ENCODE data around the gene PRRT3.
"Not testable (repeated sequence)": the region's sequence is repeated elsewhere in the genome, so short reads cannot be mapped to it uniquely, and the experiment has no call there.

Gene PRRT3

GRCh38 chr3:9897408-9898372, 54.5 kb downstream of the PRRT3 start:
- Histone ChIP-seq H2BK5ac (ENCODE audit: low read length) (no peak overlapping the region), H3K27me3 (ENCODE audit: control insufficient read depth in 3 of 3, insufficient read depth in 3 of 3, low read depth in 1 of 3, low read length in 3 of 3) (no peaks in the 10 kb centered on the region), H2AFZ (ENCODE audit: low read length) (no peak overlapping the region), H3K27ac (replicated peaks; ENCODE audit: low read length) (no peak overlapping the region), H3K4me2 (ENCODE audit: insufficient read depth, low read length, poor library complexity, severe bottlenecking) (no peak overlapping the region), H3K18ac (ENCODE audit: low read length) (no peak overlapping the region), H3K4me1 (ENCODE audit: control insufficient read depth in 2 of 2, insufficient read depth in 1 of 2, low read depth in 1 of 2, low read length in 2 of 2) (peaks cover 0 to 3% of the 10 kb centered on the region in 2 donors), H4K91ac (ENCODE audit: low read depth, low read length, poor library complexity) (no peak overlapping the region), H4K8ac (ENCODE audit: low read depth, low read length) (no peak overlapping the region), H2BK12ac (ENCODE audit: low read length) (no peak overlapping the region), H3K9me3 (replicated peaks in 1 of 2; ENCODE audit: control insufficient read depth in 2 of 2, insufficient read depth in 1 of 2, low read depth in 1 of 2, low read length in 2 of 2) (no peaks in the 10 kb centered on the region), H3K79me1 (ENCODE audit: low read depth, low read length) (no peaks in the 10 kb centered on the region), H2BK120ac (ENCODE audit: low read depth, low read length) (no peak overlapping the region), H3K9ac (ENCODE audit: low read depth, low read length, poor library complexity) (no peak overlapping the region), H3K23ac (ENCODE audit: low read depth, low read length, poor library complexity) (no peak overlapping the region), H3K4me3 (ENCODE audit: low read length in 2 of 2) (no peak overlapping the region), H2AK5ac (ENCODE audit: low read depth, low read length) (no peak overlapping the region), H3K36me3 (replicated peaks in 1 of 2; ENCODE audit: control insufficient read depth in 2 of 2, insufficient read depth in 2 of 2, low read length in 2 of 2) (peaks cover 11 to 28% of the 10 kb centered on the region in 2 donors), H3K4ac (ENCODE audit: low read length) (no peak overlapping the region), H3K14ac (ENCODE audit: low read length) (no peak overlapping the region), H2BK15ac (ENCODE audit: low read length) (no peak overlapping the region)
- no CpG with 5 or more reads among the region's 4 CpGs for WGBS, 2 donors (ENCODE audit: extremely low coverage in 2 of 2, insufficient read length in 2 of 2, insufficient replicate concordance in 1 of 2)
- DNase-seq (ENCODE audit: low spot score), result no peak

DNA sequence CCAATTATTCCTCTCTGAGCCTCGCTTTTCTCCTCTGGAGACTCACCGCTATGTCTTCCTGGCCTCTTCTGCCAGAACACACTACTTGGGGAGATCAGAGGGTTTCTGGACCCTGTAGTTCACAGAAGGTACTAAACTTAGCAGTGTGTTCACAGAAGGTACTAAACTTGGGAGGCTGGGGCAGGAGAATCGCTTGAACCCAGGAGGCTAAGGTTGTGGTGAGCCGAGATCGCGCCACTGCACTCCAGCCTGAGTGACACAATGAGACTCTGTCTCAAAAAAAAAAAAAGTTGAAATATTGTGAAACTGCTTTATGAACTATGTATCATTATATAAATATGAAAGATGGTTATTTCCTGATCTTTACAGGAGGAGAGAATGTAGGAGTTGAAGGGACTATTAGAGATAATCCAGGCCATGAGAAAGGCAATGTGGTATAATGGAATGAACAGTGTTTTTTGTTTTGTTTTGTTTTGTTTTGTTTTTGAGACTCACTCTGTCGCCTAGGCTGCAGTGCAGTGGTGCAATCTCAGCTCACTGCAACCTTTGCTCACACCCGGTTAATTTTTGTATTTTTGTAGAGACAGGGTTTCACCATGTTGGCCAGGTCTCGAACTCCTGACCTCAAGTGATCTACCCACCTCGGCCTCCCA, 55.3 kb downstream of the PRRT3 start:
- not testable (repeated sequence) for H4K91ac ChIP-seq (ENCODE audit: low read depth, low read length, poor library complexity); H2AFZ ChIP-seq (ENCODE audit: low read length); H2BK120ac ChIP-seq (ENCODE audit: low read depth, low read length); H3K4me3 ChIP-seq (ENCODE audit: low read length in 2 of 2); H2BK12ac ChIP-seq (ENCODE audit: low read length); H3K14ac ChIP-seq (ENCODE audit: low read length); H3K23ac ChIP-seq (ENCODE audit: low read depth, low read length, poor library complexity); H3K4me2 ChIP-seq (ENCODE audit: insufficient read depth, low read length, poor library complexity, severe bottlenecking); DNase-seq (ENCODE audit: low spot score); H3K9me3 ChIP-seq (replicated peaks in 1 of 2; ENCODE audit: control insufficient read depth in 2 of 2, insufficient read depth in 1 of 2, low read depth in 1 of 2, low read length in 2 of 2); H2AK5ac ChIP-seq (ENCODE audit: low read depth, low read length); H3K9ac ChIP-seq (ENCODE audit: low read depth, low read length, poor library complexity); H2BK15ac ChIP-seq (ENCODE audit: low read length); H3K79me1 ChIP-seq (ENCODE audit: low read depth, low read length); H3K27me3 ChIP-seq (ENCODE audit: control insufficient read depth in 3 of 3, insufficient read depth in 3 of 3, low read depth in 1 of 3, low read length in 3 of 3); H3K18ac ChIP-seq (ENCODE audit: low read length); H3K4me1 ChIP-seq (ENCODE audit: control insufficient read depth in 2 of 2, insufficient read depth in 1 of 2, low read depth in 1 of 2, low read length in 2 of 2); H4K8ac ChIP-seq (ENCODE audit: low read depth, low read length); H3K4ac ChIP-seq (ENCODE audit: low read length); H2BK5ac ChIP-seq (ENCODE audit: low read length); H3K27ac ChIP-seq (replicated peaks; ENCODE audit: low read length)
- no CpG with 5 or more reads among the region's 10 CpGs for WGBS, 2 donors (ENCODE audit: extremely low coverage in 2 of 2, insufficient read length in 2 of 2, insufficient replicate concordance in 1 of 2)
- H3K36me3 ChIP-seq (replicated peaks in 1 of 2; ENCODE audit: control insufficient read depth in 2 of 2, insufficient read depth in 2 of 2, low read length in 2 of 2), result peaks cover 14 to 36% of the 10 kb centered on the region in 2 donors

DNA sequence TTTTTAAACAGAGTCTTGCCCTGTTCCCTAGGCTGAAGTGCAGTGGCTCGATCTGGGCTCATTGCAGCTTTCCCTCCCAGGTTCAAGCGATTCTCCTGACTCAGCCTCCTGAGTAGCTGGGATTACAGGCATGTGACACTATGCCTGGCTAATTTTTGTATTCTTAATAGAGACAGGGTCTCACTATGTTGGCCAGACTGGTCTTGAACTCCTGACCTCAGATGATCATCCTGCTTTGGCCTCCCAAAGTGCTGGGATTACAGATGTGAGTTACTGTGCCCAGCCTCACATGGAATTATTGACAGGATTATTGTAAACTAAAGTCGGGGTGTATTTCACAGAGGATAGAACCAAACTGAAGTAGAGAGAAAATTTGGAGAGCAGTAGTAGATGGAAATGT, 56.5 kb downstream of the PRRT3 start:
- not testable (repeated sequence) for H3K4me1 ChIP-seq (ENCODE audit: control insufficient read depth in 2 of 2, insufficient read depth in 1 of 2, low read depth in 1 of 2, low read length in 2 of 2); H2AFZ ChIP-seq (ENCODE audit: low read length); H2BK5ac ChIP-seq (ENCODE audit: low read length); H4K91ac ChIP-seq (ENCODE audit: low read depth, low read length, poor library complexity); H3K23ac ChIP-seq (ENCODE audit: low read depth, low read length, poor library complexity); H2AK5ac ChIP-seq (ENCODE audit: low read depth, low read length); H3K27me3 ChIP-seq (ENCODE audit: control insufficient read depth in 3 of 3, insufficient read depth in 3 of 3, low read depth in 1 of 3, low read length in 3 of 3); H3K4me2 ChIP-seq (ENCODE audit: insufficient read depth, low read length, poor library complexity, severe bottlenecking); DNase-seq (ENCODE audit: low spot score); H4K8ac ChIP-seq (ENCODE audit: low read depth, low read length); H3K4ac ChIP-seq (ENCODE audit: low read length); H3K9me3 ChIP-seq (replicated peaks in 1 of 2; ENCODE audit: control insufficient read depth in 2 of 2, insufficient read depth in 1 of 2, low read depth in 1 of 2, low read length in 2 of 2); H2BK120ac ChIP-seq (ENCODE audit: low read depth, low read length); H3K14ac ChIP-seq (ENCODE audit: low read length); H2BK15ac ChIP-seq (ENCODE audit: low read length); H3K79me1 ChIP-seq (ENCODE audit: low read depth, low read length); H3K9ac ChIP-seq (ENCODE audit: low read depth, low read length, poor library complexity); H3K27ac ChIP-seq (replicated peaks; ENCODE audit: low read length); H2BK12ac ChIP-seq (ENCODE audit: low read length); H3K18ac ChIP-seq (ENCODE audit: low read length); H3K4me3 ChIP-seq (ENCODE audit: low read length in 2 of 2)
- peaks cover 14 to 40% of the 10 kb centered on the region in 2 donors for H3K36me3 ChIP-seq (replicated peaks in 1 of 2; ENCODE audit: control insufficient read depth in 2 of 2, insufficient read depth in 2 of 2, low read length in 2 of 2)
- WGBS, 2 donors (ENCODE audit: extremely low coverage in 2 of 2, insufficient read length in 2 of 2, insufficient replicate concordance in 1 of 2), result no CpG with 5 or more reads among the region's 3 CpGs

Data from neuronal stem cell (in vitro differentiated cells).